Astrocyte of the cerebellum (primary cell): ENCODE data around the gene PTPRT.
A peak's percentile ranks its signal among the peaks of the same experiment; 100 is the strongest.

Experiments used
- DNase-seq: peaks from one replicate; pipeline ENCODE4 v3.0.0-alpha.2; 2011; ENCODE audit warnings: low read depth
- H3K4me3 ChIP-seq: 2 replicates; pipeline ENCODE4 v1.5.1; 2011; ENCODE audit warnings: mild to moderate bottlenecking, low read depth, low read length, moderate library complexity
- CTCF ChIP-seq: IDR thresholded peaks from 2 replicates; pipeline ENCODE4 v1.5.1; 2012; ENCODE audit warnings: low read length, low read depth, moderate library complexity, mild to moderate bottlenecking; ENCODE audit errors: missing control alignments
- in situ Hi-C: cut with HindIII; loops from 2 replicates; pipeline ENCODE4 v1.10.0; 2017; ENCODE audit warnings: low sequenced_read_pairs

The PTPRT gene

GRCh38 chr20:43188861-43189553 lies 699 bp downstream of the PTPRT start:
- in situ Hi-C loops = no loop called here
- no peak for DNase-seq
- no peak overlapping the region for H3K4me3 ChIP-seq
- no peak for TF ChIP-seq CTCF

DNA sequence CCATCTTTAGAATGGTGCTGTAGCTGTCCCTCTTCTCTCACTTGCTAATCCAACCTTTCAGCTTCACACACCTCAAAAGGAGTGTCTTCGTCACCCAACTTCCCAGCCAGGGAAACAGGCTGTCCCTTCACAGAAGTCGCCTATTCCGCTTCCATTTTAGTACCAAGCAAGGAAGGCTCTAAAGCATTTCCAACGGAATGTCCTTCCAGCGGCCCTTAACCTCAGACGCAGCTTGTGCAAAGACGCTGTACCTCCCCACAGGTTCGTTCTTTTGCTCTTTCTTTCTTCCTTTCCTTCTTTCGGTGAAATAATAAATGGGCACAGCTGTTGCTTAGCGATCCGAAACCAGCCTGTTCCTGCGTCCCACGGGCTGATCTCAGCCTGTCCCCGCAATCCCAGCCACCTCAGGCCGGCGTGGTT lies 1.5 kb downstream of the PTPRT start:
- no peak overlapping the region for H3K4me3 ChIP-seq
- TF ChIP-seq CTCF = no peak
- in situ Hi-C loops = no loop called here
- DNase-seq = no peak

GRCh38 chr20:43187476-43188233 lies 2.1 kb downstream of the PTPRT start:
- peak; percentile 22 for DNase-seq

DNA sequence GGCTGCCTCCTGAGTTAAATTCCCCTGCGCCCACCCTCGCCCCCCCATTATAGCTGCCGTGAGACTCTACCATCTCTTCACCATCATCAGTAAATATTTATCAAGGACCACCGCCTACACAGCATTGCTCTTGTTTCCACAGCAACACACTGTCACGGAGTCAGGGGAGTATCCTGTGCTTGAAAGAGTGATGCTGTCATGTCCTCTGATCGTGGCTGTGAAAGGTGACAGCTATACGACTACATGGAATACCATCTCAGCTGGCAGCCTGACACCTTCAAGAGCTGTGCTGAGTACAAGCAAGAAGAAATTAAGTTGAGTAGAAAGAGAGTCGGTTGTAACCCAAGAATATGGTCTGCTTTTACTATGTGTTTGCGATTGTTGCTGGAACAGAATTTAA lies 3.4 kb downstream of the PTPRT start:
- H3K4me3 ChIP-seq = no peak overlapping the region
- TF ChIP-seq CTCF = no peak
- in situ Hi-C loops = no loop called here
- no peak for DNase-seq

More at GRCh38 chr20:43187476-43188233, 2.1 kb downstream of the PTPRT start:
- in situ Hi-C loops = no loop called here
- H3K4me3 ChIP-seq = no peak overlapping the region
- peak; percentile 87 for TF ChIP-seq CTCF

DNA sequence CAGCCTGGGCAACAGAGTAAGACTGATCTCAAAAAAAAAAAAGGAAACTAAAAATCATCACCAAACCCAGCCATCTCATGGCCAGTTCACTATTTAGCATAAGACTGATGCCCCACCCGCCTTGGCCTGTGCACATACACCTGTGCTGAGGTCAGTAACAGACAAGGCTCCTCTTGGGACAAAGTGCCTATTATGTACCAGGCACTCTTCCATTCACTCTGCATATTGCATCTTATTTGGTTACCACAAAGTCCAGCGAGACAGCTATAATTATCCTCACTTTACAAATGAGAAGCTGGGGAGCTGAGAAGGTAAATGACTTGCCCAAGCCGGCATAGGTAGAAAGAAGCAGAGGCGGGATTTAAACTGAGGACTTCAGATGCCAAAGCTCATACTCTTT lies 3.8 kb downstream of the PTPRT start:
- DNase-seq = no peak
- H3K4me3 ChIP-seq = no peak overlapping the region
- in situ Hi-C loops = no loop called here
- TF ChIP-seq CTCF = no peak

DNA sequence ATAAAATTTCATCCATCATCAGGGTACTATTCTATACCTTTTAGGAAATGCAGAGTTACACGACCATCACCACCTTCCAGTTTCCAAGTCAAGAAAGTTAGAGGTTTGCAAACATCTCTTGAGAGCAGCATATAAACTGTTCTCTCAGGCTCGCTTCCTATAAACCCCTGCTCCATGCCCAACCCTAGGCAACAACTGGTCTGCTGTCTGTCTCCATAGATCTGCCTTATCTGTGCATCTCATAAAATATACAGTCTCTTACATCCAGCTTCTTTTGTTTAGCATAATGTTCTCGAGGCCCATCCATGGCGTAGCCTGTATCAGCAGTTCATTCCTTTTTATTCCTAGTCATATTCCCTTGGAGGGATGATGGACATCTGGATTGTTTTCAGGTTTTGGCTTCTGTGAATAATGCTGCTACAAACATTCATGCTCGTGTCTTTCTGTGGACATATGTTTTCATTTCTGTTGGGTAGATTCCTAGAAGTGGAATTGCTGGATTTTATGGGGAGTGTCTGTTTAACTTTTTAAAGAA lies 6.1 kb downstream of the PTPRT start:
- DNase-seq = no peak
- no peak overlapping the region for H3K4me3 ChIP-seq
- TF ChIP-seq CTCF = no peak
- in situ Hi-C loops = no loop called here
